Muscle of arm (tissue), 12 donors: ENCODE measurements around the gene CELF2. TPM values are rescaled to one million over a fixed set of nuclear protein-coding genes. Genes with fewer than 3 reads are reported as not detected.

ENCODE experiments used
- DNase-seq: peaks from one replicate; pipeline ENCODE4 v3.0.0-alpha.2; 2013
- polyA plus RNA-seq, 12 donors: library from polyadenylated mRNA; unstranded; fragments of 120-200 nt; gene quantifications; one replicate each; pipeline ENCODE4 v1.2.1, GENCODE V29; 2013; ENCODE audit not compliant: insufficient read length in 12 of 12

CELF2 gene
- polyA plus RNA-seq, 12 donors: 60.3 to 93.7 (median 77.8) TPM

DNA sequence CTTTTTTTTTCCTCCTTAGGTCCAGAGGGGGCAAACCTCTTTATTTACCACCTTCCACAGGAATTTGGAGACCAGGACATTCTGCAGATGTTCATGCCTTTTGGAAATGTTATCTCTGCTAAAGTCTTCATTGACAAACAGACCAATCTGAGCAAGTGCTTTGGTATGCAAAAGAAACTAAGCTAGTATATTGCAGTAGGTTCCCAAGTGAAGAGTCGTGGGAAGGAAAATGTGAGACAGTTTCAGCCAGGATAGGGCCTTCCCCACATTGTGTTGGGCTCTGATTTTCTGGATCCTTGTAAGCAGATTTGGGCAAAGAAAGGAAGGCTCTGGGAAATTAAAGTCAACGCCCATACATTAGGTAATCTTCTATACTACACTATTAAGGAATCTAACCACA is 308.1 kb downstream of the CELF2 start:
- DNase-seq: no peak

DNA sequence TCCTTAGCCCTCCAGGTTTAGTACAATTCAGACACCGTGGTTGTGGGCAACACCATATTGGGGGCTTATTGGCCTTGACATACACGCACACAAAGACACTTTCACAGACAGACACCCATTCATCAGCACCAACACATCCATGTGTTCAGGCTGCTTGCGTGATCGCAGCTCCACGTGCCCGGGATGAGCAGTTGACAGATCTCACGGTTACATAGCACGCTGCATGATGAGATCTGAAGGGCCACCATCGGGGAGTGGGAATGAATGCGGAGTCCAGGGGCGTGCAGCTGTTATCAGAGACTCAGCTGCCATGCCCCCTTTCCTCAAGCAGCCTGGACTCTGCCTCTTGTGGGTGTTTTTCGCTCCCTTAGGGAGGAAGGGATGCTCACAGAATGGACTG is 308.6 kb downstream of the CELF2 start:
- no peak for DNase-seq

DNA sequence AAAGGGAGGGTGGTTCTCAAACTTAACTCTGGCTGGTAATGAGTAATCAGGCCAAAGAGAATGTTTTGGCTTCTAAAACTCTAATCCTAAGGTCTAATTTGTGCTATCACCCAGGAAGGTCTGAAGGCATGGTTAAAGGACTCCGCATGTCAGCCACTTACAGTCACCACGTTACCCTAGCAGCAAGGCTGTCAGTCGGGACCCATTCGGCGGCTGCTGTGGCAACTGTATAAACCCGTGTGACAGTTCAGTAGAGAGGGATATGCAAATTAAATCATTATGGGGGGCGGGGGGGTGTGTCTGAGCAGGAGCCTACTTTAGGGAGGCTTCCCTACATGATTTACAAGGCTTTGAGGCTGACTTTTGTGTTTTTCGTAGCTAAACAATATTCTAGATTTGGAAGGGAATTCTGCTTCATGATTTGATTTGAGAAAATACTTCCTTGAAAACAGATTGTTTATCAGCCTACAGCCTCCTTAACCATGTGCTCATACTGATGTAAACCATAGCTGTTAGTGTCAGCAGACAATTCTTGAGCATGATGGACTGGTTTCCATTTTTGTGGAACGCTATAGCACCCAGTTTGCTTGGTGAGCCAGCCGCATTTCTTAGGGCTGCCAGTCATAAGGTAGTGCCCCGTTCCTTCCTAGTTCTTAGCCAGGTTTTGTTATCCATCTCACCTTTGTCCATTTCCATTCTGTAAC is 309.4 kb downstream of the CELF2 start:
- DNase-seq: no peak

DNA sequence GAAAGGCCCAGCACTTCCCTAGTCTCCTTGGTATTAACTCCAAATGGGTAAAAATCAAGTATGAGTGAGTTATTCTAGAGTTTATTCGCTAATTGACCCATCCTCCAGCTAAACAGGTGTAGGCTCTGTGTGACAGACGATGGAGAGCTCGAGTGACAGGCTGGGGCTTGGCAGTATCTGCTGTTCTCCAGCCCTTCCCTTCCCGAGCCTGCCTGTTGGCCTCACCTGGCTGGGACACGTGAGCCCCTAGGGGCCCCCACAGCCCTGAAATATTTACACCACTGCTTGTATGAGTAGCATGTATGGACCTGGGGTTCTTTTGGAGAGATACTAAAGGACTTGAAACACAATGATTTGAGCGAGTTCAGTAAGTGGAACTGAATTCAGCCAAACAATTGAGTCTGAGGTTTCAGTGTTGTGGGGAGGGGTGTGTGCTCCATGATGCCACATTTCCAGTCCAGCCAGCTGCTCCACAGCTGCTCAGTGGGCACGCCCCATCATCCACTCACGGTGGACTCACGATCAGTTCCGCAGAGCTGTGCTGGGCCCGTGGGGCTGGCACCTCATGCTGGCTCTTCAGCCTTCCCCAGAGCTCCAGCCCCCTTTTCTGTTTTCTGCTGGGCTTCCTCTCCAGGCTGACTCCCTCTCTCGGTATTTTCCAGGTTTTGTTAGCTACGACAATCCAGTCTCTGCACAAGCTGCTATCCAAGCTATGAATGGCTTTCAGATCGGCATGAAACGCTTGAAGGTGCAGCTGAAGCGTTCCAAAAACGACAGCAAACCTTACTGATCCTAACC is 310.8 kb downstream of the CELF2 start:
- peak; percentile 48 for DNase-seq

DNA sequence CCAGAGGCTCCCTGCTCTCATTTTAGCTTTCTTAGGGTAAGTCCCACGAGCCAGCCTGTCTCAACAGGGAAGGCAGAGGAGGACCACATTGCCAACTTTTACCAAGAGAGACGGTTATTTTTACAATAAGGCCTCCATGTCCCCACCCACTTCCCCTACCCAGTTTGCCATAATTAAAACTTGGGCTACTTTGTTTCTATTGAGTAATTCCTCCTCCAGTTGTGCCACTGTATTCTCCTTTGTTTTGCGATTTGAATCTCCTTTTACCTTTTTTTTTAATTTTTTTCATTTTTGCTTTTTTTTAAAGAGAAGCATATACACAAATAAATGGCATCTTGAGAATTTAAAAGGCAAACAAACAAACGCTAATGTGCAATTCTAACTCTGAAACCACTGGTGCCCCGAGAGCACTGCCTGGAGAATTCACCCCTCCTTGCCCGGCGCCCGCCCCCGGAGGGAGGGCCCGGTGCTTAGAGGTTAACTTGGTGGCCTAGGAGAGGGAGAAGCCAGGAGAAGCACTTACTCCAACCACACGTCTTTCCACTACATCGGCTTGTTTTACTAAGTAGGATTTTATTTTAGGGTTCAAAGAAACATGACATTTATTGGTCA is 311.5 kb downstream of the CELF2 start:
- no peak for DNase-seq

DNA sequence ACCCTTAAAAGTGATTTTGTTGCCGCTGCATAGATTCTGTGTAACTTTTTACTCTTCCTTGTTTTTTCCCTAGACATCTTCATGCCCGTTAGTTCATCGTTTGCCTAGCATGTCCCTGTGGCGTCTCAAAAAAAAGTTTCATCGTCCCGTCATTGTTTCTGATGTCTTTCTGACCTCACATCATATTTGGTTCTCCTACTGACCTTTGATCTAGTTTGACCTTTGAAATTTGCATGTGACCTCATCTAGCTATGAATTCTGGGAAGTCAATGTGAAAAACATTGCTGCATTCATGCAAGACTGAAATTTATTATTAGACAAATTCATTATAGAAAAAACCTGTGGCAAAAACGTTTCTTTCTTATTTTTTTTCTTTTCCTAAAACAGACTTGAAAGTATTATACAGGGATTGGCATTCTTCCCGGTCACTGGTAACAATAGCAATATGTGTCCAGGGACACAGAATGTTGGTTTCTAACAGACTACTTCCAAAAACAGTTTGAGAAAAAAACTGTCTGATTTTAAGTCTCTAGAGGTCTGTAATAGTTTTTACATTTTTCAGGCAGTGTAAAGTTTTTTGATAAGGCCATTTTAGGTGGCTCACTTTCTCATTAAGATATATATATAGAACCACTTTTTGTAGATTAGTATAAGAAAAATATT is 312.8 kb downstream of the CELF2 start:
- DNase-seq: peak; percentile 69

DNA sequence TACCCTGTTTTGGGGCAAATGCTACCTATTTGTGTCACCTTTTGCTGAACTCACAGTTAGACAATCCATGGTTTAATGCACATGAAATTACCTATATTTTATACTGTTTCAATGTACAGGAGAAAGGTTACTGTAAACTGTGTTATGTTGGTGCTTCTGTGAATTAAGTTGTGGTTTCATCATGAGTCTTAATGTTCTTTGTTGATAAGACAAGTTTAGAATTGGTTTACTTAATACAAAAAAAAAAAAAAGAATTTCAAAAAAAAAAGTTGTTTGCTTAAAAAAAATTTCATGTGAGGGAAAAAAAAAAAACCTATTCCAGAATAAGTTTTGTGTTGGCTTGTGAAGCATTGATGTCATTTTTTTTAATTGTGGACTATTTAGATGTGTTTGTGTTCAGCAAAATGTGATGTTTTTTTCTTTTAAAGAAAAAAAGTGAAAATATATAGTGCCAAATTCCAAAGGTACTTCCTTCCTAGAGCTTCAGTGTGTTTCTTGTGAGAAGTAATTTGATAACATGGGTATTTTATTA is 313.4 kb downstream of the CELF2 start:
- no peak for DNase-seq

DNA sequence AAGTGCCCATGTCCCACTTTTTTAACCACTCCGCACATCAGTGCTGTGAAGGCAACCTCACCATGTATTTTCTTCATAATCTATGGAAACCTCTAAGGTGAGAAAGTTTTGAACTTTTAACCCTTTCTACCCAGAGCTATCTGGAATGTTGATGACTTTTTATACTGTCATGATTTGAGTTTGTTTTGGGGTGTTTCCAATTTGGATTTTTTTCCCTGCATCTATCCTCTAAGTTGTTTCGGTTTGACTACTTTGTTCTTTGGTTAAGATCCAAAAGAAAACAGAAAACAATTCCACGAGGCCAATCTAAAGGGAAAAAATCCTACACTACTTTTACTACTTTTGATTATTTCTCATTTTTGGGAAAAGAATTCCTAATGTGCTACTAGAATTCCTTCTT is 314.1 kb downstream of the CELF2 start:
- peak; percentile 20 for DNase-seq

DNA sequence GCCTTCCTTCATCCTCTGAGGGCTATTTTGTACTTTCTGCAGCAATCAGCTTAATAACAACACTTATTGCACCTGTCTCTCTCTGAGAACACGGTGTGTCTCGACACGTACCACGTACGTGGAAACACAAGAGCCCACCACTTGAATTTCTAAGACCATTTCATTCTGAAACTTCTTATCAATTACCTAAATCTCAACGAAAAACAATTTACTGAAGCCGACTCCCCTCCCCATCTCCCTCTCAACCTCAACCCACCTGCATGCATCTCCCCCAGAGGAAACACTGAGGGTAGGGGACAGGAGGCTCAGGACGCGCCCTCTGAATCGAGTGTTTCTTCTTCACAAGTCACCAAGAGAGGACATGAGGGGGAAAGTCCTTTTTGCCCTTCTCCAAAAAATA is 315.2 kb downstream of the CELF2 start:
- no peak for DNase-seq

DNA sequence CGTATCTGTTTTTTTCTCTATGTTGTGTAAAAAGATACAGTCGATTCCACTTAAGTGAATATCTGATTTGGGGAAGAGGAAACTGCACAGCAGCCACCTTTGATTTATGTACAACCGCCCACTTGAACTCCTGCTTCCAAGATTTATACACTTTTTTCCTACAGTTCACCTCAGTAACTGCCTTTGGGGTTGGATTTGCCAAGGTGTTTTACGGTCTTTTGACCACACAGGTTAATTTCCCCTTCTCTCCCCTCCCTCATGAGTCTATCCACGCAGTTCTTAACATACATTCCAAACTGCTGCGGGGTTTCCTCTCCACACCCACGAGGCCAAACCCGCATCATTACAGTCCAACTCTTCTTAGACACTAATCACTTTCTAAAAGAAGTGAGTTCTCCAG is 316.8 kb downstream of the CELF2 start:
- DNase-seq: no peak

DNA sequence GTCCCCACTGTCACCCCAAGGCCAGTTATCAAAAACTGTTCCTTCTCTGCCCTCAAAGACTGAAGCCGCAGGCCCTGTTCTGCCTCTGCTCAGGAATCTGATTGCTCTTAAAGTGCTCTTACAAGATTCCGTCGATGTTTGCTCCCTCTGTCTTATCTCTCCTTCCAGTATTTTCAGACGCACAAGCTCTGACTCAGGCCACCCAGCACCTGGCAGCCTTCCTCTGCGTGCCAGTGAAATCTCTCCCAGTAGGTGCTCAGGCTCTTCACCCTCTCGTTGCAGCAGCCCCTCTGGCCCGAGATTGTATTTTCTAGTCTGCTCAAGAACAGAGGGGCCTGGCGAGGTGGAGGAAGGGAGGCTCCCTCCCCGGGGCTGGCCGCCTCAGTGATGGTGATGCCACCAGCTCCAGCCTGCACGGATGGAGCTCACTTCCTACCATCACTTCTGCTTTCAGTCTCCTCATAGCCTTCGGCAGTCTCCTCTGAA is 317.5 kb downstream of the CELF2 start:
- DNase-seq: no peak

DNA sequence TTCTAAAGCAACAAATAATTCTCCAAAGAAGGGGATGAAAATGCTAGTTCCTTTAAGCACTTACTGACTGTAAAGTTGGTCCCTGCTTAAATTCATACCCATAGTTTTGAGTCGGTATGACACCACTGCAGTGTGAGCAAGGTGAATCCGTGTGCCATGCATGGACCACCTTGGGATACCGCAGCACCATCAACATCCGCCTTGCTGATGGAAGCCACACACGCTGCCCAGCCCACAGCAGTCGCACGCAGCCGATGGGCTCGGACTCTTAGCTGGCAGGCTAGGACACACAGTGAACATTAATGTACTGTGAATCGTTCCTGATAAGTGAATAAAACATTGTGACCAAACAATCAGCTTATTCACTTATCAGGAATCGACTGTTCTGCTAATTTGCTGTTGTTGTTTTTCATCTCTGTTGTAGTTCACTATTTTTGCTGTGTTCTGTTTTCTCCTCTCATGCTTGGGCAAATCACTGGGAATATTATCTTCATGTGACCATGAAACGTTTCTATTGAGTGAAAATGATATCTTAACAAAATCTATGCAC is 318.3 kb downstream of the CELF2 start:
- no peak for DNase-seq

DNA sequence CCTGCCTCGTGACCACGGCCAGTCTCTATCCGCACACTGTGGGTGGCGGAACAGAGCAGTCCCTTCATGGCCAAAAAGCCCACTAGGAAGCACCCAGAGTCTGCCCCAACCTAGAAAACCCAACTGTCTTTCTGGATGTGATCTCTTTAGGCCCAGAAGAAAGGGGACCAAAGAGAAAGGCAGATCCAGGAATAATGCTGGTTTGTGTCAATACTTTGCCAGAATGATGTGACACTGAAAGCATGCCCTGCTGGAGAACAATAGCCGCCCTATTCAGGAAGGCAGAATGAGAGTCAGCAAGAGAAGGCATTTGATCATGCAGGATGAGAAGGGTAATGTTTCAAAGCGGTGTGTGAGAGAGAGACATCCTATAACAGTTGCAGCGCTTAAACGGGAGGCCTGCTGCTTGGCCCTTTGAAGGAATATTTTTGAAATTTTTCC is 319.1 kb downstream of the CELF2 start:
- DNase-seq: no peak

DNA sequence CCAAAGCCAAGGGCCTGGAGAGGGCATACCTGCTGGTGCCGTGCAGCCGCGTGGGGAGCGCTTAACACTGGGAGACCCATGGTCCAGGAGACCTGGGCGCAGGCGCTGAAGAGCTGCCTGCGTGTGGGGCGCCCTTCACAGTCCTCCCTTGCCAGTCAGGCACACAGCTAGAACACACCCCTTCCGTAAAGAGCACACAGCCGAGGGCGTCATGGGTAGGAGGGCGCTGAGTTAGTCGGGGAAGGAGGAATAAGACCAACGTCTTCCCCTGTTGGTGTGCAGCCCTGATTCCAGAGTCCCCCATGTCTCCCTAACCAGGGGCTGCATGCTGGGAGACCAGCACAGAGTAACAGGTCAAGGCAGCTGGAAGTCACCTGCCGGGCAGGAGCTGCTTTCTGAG is 319.8 kb downstream of the CELF2 start:
- DNase-seq: no peak

DNA sequence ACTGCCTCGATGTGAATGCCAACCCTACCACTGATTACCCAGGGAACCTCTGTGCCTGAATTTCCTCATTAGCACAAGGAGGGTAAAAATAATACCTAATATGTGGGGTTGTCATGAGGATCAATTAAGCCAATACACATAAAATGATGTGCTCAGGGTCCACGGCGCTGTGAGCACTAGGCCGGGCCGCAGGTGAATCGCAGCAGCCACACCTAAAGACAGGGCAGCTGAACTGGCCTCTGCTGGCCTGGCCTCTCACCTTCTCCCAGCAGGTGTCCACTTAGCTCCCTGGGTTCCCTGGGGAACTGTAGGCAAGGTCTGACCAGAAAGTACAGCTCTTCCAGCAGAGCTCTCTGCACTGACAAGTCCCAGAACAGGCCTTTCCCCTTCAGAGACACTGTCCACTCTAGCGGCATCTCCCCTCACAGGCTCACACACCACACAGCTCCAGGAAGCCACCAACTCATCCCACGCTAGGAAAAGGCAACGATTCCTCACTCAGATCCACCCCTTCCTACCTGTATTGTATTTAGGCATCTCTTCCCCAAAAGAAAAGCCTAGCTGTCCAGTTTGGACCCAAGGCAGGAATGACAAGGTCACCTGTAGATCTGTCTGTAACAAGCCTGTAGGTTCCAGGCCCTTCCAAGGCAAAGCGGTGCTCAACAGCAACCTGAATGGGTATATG is 320.6 kb downstream of the CELF2 start:
- no peak for DNase-seq

DNA sequence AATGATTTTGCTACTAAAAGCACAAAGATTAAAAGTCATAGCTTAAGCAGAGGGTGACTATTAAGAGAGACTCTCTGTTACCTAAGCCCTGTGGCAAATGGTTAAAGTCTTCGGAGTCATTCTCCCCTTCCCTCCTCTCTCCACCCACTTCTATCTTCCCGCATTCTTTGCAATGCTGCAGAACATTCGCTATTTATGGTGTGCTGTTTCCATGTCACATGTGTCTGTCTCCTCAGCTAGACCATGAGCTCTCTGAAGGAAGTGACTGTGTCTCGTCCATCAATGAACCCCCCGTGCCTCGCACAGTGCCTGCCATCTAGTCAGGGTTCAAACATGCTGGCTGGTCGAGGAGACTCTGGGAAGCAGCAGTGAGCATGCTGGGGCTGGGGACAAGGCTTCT is 321.3 kb downstream of the CELF2 start:
- DNase-seq: no peak

DNA sequence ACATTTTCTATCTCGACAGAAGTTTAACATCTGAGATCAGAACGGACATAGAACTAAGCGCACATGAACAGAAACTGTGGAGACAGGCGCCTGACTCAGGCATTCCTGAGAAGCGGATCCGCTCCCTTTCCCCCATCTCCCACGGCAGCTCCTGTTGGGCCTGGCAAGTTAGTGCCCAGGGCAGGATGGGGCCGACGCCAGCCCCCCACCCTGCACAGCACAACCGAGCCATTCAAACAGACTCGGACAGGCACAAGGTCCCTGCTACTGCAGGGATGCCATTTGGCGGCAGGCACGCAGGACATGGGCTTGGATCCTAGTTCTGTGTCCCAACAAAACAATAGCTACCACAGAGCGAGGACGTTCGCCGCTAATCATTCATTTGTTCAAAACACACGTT is 322.0 kb downstream of the CELF2 start:
- DNase-seq: no peak

DNA sequence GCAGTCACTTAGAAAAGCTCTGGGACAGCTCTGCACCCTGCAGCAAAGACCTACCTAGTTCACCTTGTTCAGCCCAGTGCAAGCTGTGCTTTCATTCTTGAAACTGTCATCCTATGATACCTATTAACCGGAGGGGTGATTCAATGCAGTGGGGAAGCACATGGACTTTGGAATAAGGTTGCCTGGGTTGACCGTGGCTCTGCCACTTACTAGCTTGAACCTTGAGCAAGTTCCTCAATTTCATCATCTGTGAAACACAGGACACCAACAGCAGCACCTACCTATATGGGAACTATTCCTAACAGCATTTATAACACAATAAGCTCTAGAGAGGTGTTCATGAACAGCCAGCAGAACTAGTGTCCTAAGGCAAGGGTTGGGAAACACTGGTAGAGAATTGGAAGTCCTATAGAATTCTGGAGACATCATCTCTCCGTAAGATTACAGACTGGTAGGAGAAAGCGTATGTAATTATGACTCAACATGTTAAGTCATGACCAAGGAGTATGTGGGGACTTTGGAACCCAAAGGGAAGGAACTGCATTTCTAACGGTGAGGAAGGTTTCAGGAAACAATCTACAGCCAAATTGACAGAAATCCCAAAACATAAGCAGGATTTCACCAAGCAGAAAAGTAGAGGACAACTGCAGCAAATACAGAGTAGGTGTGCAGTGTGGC is 323.8 kb downstream of the CELF2 start:
- DNase-seq: no peak

DNA sequence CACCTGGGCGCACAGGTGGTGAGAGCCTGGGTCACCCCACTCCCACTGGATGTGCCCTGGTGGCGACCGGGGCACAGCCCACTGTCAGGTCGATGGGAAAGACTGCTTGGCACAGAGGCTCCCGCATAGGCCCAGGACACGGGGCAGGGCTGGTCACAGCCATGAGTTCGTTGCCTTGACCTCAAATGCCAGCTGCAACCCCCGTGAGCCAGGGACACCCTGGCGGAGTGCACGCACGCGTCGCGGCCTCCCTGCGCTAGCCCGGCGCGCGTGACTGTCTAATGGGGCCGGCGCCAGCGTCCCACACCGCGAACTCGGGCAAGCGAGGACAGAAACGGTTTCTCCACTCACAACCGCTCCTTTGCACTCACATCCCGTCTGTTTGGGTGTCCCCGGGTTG is 326.4 kb downstream of the CELF2 start:
- no peak for DNase-seq

DNA sequence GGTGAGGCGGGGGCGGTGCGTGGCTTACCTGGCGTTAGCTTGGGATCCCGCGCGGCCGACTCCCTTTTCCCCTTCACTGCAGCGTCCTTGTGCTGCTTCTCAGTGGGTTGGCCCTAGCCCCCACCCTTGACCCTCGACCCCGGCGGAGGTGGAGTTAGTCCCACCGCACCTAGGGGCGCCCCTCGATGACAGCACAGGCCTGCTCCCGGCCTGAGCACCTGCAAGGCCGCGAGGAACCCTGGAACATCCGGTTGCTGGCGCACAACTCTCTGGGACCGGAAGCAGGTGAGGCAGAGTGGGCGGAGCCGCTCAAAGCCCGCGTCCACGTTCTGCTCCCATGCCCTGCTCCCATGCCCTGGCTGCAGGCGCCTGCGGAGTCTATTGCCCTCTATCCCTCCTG is 326.9 kb downstream of the CELF2 start:
- DNase-seq: no peak
